Measurements from ENCODE around the gene EIF3K. TPM values are rescaled to one million over a fixed set of nuclear protein-coding genes. Genes with fewer than 3 reads are reported as not detected.

EIF3K gene
- total and polyA plus RNA-seq, 2 of the 13 experiments (the other 11 are each of a cell fraction or from before 2014, with no cell fraction given): 179 to 258 TPM

GRCh38 chr19:38618590-38619360 lies at the start of gene EIF3K (continued):
- TF ChIP-seq ZBTB40 (IDR thresholded peaks at IDR 0.05) (peak; percentile 36; the same call in 1 of the 2 replicates), ZBTB40 (CRISPR knock-in tag; IDR thresholded peaks at IDR 0.05) (no peak; the same call in 1 of the 2 replicates), SMAD3 (CRISPR knock-in tag; IDR thresholded peaks at IDR 0.05) (no peak), FOXK1 (CRISPR knock-in tag; IDR thresholded peaks at IDR 0.05; ENCODE audit: borderline replicate concordance, low read depth) (peak; percentile 93), RXRB (CRISPR knock-in tag; IDR thresholded peaks at IDR 0.05; ENCODE audit: borderline replicate concordance) (peak; percentile 47), BHLHE40 (IDR thresholded peaks at IDR 0.05; ENCODE audit: low read length) (peak; percentile 93), FOXA3 (CRISPR knock-in tag; IDR thresholded peaks at IDR 0.05) (peak; percentile 40), SP140L (CRISPR knock-in tag; IDR thresholded peaks at IDR 0.05; ENCODE audit: borderline replicate concordance) (no peak; the same call in 1 of the 2 replicates), RBFOX2 (IDR thresholded peaks at IDR 0.05; ENCODE audit: low read depth, low read length) (peak; percentile 87), ZNF772 (CRISPR knock-in tag; IDR thresholded peaks at IDR 0.05) (peak; percentile 58), TEF (CRISPR knock-in tag; IDR thresholded peaks at IDR 0.05) (no peak), KDM2A (CRISPR knock-in tag; IDR thresholded peaks at IDR 0.05; ENCODE audit: borderline replicate concordance, low read depth) (peak; percentile 84), ZBTB33 (CRISPR knock-in tag; IDR thresholded peaks at IDR 0.05) (no peak), EHMT2 (IDR thresholded peaks at IDR 0.05; ENCODE audit: borderline replicate concordance, low read depth, low read length) (no peak), ZNF44 (CRISPR knock-in tag; IDR thresholded peaks at IDR 0.05) (no peak; the same call in 1 of the 2 replicates), TGIF2 (CRISPR knock-in tag; IDR thresholded peaks at IDR 0.05) (peak; percentile 71; the same call in 1 of the 2 replicates), ZNF501 (CRISPR knock-in tag; IDR thresholded peaks at IDR 0.05) (peak; percentile 93), TEAD2 (CRISPR knock-in tag; IDR thresholded peaks at IDR 0.05) (no peak)

Measured in HepG2 (cell line).